Measurements from ENCODE around the gene NFKBIE. TPM values are rescaled to one million over a fixed set of nuclear protein-coding genes. Genes with fewer than 3 reads are reported as not detected.

Gene NFKBIE, protein sequence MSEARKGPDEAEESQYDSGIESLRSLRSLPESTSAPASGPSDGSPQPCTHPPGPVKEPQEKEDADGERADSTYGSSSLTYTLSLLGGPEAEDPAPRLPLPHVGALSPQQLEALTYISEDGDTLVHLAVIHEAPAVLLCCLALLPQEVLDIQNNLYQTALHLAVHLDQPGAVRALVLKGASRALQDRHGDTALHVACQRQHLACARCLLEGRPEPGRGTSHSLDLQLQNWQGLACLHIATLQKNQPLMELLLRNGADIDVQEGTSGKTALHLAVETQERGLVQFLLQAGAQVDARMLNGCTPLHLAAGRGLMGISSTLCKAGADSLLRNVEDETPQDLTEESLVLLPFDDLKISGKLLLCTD
- total RNA-seq (2021; ENCODE audit: unreplicated experiment), result 7.6 TPM
- 6.2 and 8.2 TPM in 2 replicates for polyA plus RNA-seq (2012)
- percentile 64 among the genes with signal in this experiment for Bru-seq, nascent RNA
- BruChase-seq, experiment 1, labeled RNA remaining after a 6-hour chase, result percentile 44 among the genes with signal in this experiment
- percentile 64 among the genes with signal in this experiment for BruChase-seq, experiment 2, labeled RNA remaining after a 2-hour chase
- long read RNA-seq, transcript NFKBIE-201 (6 exons, 2,581 nt), result major isoform, 25 of 30 reads
- long read RNA-seq, partial matches to known transcripts, result 1 of 30 reads
- long read RNA-seq, other reads (novel, unspliced or antisense), result 4 of 30 reads

DNA sequence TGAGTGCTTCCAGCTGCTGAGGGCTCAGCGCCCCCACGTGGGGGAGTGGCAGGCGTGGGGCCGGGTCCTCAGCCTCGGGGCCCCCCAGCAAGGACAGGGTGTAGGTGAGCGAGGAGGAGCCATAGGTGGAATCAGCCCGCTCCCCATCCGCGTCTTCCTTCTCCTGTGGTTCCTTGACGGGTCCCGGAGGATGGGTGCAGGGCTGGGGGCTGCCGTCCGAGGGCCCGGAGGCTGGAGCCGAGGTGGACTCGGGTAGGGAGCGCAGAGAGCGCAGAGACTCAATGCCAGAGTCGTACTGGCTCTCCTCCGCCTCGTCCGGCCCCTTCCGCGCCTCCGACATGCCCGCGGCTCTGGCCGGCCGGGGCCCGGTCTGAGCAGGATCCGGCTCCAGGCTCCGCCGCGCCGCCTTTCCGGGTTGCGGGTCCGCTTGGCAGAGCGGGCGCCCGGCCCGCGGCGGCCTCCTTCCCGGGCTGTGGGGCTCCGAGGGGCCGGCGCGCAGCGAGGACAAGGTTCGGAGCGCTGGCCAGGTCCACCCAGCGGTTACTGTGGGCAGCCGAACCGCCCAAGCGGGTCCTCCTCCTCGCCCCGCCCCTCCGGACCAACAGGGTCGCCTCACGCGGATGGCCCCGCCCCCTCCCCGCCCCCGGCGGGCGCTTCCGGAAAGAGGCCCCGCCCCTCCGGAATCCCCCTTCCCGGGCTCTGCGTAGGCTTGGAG lies at the start of gene NFKBIE:
NFKBIE (minus strand) TSS at position 545 of the 715 bp plus-strand sequence; CDS start at position 340, 205 bp downstream.
- Histone ChIP-seq H3K79me2 (ENCODE audit: insufficient read depth, low read length) (peaks cover 25% of the 10 kb centered on the region; the same call in 1 of the 2 replicates), H3K36me3 (ENCODE audit: control insufficient read depth in 1 of 2, insufficient read depth in 2 of 2, low read length in 2 of 2) (peaks cover 2 to 3% of the 10 kb centered on the region in 2 experiments; a peak in 2 of 4 replicates), H3K4me1 (ENCODE audit: control insufficient read depth in 1 of 2, insufficient read depth in 2 of 2, low read length in 2 of 2) (peaks cover 7 to 26% of the 10 kb centered on the region in 2 experiments), H3K4me2 (ENCODE audit: low read length) (peak within 1 kb of the TSS; percentile 99), H3K9me3 (ENCODE audit: control insufficient read depth in 1 of 2, insufficient read depth in 1 of 2, low read depth in 1 of 2, low read length in 2 of 2) (no peaks in the 10 kb centered on the region), H4K20me1 (ENCODE audit: insufficient read depth) (no peaks in the 10 kb centered on the region), H3K27ac (ENCODE audit: low read depth, low read length) (peak within 1 kb of the TSS; percentile 79), H3K9ac (ENCODE audit: low read length) (peak within 1 kb of the TSS; percentile 88), H3K9me2 (ENCODE audit: insufficient read depth) (no peaks in the 10 kb centered on the region), H2AFZ (ENCODE audit: low read depth, low read length, poor library complexity, severe bottlenecking) (no peak within 1 kb of the TSS), H3K27me3 (ENCODE audit: insufficient read depth, low read length) (no peaks in the 10 kb centered on the region), H3K4me3 (replicated peaks in 1 of 2; ENCODE audit: low read depth in 1 of 2, low read length in 2 of 2) (peak within 1 kb of the TSS; percentile 88 to 92)
- ATAC-seq, result peak; percentile 83
- BruUV-seq (replicated peaks), result no TSS peak
- ChIA-PET CTCF (interaction anchor here (1.1 to 1.5 kb wide), 3 partner anchors 10 to 169 kb away, joined by 3 to 5 read pairs (median 3); no protein-coding TSS in a partner anchor), POLR2A (interaction anchor here (0.7 to 1.6 kb wide), 2 partner anchors 9 to 10 kb away, joined by 3 read pairs; no protein-coding TSS in a partner anchor), RAD21 (ENCODE audit: low non-redundant PET in 1 of 2, low total read pairs in 2 of 2, uncharacterized antibody in 2 of 2, unreplicated experiment in 2 of 2) (no interaction called here)
- intact Hi-C loops (cut with micrococcal nuclease), result loop anchor here (5.0 kb wide), 1 partner anchor 192 kb away; no protein-coding TSS in a partner anchor
- peak; percentile 68 for DNase-seq (ENCODE audit: low read depth, low spot score)
- no peak for TF ChIP-seq REST (IDR thresholded peaks at IDR 0.05; ENCODE audit: low read depth)
- TF ChIP-seq YY1 (IDR thresholded peaks at IDR 0.05; ENCODE audit: extremely low read depth, insufficient replicate concordance, low read depth, low read length), result no peak
- TF ChIP-seq POLR2AphosphoS5 (IDR thresholded peaks at IDR 0.05; ENCODE audit: low read depth, low read length), result peak; percentile 95
- TF ChIP-seq CBX3 (IDR thresholded peaks at IDR 0.05; ENCODE audit: low read depth), result no peak
- TF ChIP-seq, protein P1, sequence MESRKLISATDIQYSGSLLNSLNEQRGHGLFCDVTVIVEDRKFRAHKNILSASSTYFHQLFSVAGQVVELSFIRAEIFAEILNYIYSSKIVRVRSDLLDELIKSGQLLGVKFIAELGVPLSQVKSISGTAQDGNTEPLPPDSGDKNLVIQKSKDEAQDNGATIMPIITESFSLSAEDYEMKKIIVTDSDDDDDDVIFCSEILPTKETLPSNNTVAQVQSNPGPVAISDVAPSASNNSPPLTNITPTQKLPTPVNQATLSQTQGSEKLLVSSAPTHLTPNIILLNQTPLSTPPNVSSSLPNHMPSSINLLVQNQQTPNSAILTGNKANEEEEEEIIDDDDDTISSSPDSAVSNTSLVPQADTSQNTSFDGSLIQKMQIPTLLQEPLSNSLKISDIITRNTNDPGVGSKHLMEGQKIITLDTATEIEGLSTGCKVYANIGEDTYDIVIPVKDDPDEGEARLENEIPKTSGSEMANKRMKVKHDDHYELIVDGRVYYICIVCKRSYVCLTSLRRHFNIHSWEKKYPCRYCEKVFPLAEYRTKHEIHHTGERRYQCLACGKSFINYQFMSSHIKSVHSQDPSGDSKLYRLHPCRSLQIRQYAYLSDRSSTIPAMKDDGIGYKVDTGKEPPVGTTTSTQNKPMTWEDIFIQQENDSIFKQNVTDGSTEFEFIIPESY (IDR thresholded peaks at IDR 0.05; ENCODE audit: extremely low read depth, insufficient replicate concordance, low read length), result no peak
- TF ChIP-seq EGR1 (IDR thresholded peaks at IDR 0.05; ENCODE audit: low read depth), result peak; percentile 1; the same call in 1 of the 2 replicates
- peak; percentile 15 to 41 (median 35); a peak in 3 of 6 replicates for TF ChIP-seq CTCF (IDR thresholded peaks at IDR 0.05 in 2 of 3, conservative IDR thresholded peaks at IDR 0.05 in 1 of 3; ENCODE audit: borderline replicate concordance in 1 of 3, insufficient read depth in 1 of 3, low read depth in 2 of 3, low read length in 2 of 3)
- TF ChIP-seq SP1 (IDR thresholded peaks at IDR 0.05; ENCODE audit: low read depth), result no peak
- peak; percentile 70; the same call in 1 of the 2 replicates for TF ChIP-seq SIN3A (IDR thresholded peaks at IDR 0.05; ENCODE audit: low read depth)
- TF ChIP-seq, protein P2, sequence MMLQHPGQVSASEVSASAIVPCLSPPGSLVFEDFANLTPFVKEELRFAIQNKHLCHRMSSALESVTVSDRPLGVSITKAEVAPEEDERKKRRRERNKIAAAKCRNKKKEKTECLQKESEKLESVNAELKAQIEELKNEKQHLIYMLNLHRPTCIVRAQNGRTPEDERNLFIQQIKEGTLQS (IDR thresholded peaks at IDR 0.05), result no peak
- no peak for TF ChIP-seq SRF (IDR thresholded peaks at IDR 0.05; ENCODE audit: low read depth)
- TF ChIP-seq ZNF274 (IDR thresholded peaks at IDR 0.05; ENCODE audit: low read depth, low read length), result no peak
- no peak for TF ChIP-seq ELF1 (IDR thresholded peaks at IDR 0.05; ENCODE audit: borderline replicate concordance, low read depth)
- no peak for TF ChIP-seq JUND (IDR thresholded peaks at IDR 0.05)

Measured in HCT116 (cell line).